AG04450 (cell line): ENCODE results near the gene DNM2. TPM values are rescaled to one million over a fixed set of nuclear protein-coding genes. Genes with fewer than 3 reads are reported as not detected.
"Not testable (repeated sequence)": the region's sequence is repeated elsewhere in the genome, so short reads cannot be mapped to it uniquely, and the experiment has no call there.

Experiments used
- CTCF ChIA-PET: fragments of 300-600, 350-600 bp; formaldehyde crosslinking; extraction: SDS; loops from one replicate; lab custom pipeline; 2022; ENCODE audit warnings: antibody characterized with exemption, inconsistent platforms; lab: Charles Lee
- POLR2A ChIA-PET: fragments of 350-600 bp; formaldehyde crosslinking; extraction: SDS; loops from one replicate; lab custom pipeline; 2021; ENCODE audit warnings: antibody characterized with exemption, inconsistent platforms; lab: Yijun Ruan, JAX
- DNase-seq: peaks from one replicate; pipeline ENCODE4 v3.0.0-alpha.2; 2011; ENCODE audit warnings: low read depth, low spot score
- H3K27ac ChIP-seq: one replicate; pipeline ENCODE4 v1.5.1; 2012; ENCODE audit warnings: low read depth, low read length, control low read depth
- H3K27me3 ChIP-seq: one replicate; pipeline ENCODE4 v1.6.0; 2012; ENCODE audit warnings: low read length; ENCODE audit not compliant: control insufficient read depth, insufficient read depth
- H3K4me3 ChIP-seq: 2 replicates; pipeline ENCODE4 v1.5.1; 2011; ENCODE audit warnings: mild to moderate bottlenecking, low read depth, low read length, control low read depth
- H3K9me3 ChIP-seq: 2 replicates; pipeline ENCODE4 v1.5.1; 2012; ENCODE audit warnings: low read length; ENCODE audit not compliant: control insufficient read depth, insufficient read depth
- CTCF ChIP-seq: IDR thresholded peaks from 2 replicates; pipeline ENCODE4 v1.5.1; 2011; ENCODE audit warnings: low read depth, low read length, control low read depth, inconsistent platforms
- polyA plus RNA-seq: library from polyadenylated mRNA; depleted of rRNA; stranded (reverse); fragments of >200 nt; gene quantifications from 2 replicates; pipeline ENCODE4 v1.2.3, GENCODE V29; 2011

Gene DNM2
- polyA plus RNA-seq, 1 experiment = 36.9 TPM

DNA sequence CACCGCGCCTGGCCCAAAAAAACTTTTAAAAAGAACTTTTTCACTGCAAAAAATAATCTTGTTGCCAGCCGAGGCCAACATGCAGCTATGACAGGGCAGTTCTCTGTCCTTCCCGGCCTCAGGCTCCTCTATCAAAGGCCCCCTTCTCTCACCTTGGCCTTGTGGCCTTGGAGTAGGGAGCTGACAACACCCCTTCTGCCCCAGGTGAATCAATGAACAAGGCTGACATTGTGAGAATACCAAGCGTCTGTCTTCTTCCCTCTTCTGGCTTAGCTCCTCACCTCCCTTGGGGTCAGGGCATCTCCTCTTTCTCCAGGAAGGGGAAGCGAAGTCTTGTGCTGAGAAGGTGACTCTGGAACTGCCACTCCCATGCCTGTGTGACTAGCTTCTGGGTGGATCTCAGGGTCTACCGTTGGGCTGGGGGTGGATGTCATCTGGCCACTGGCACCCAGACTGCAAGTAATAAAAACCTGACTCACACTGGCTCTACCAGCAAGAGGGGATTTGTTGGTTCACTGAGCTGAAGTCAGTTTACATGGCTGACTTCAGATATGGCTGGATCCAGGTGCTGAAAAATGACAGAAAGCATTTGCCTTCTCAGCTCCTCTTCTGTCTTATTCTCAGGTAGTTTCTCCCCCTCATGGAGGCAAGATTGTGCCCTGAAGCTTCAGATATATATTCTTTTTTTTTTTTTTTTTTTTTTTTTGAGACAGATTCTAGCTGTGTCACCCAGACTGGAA lies 136.6 kb downstream of the DNM2 start:
- no peak for TF ChIP-seq CTCF
- no peak for DNase-seq
- no peaks in the 10 kb centered on the region; the same call in 1 of the 2 replicates for H3K9me3 ChIP-seq
- CTCF ChIA-PET = interaction anchor here (0.6 to 10.5 kb wide), 6 partner anchors 10 to 137 kb away, joined by 3 to 116 read pairs (median 4); partner anchors contain the start of genes DNM2 and TMED1
- H3K27ac ChIP-seq = no peak overlapping the region
- POLR2A ChIA-PET = interaction anchor here (0.6 kb wide), 1 partner anchor 29 kb away, joined by 6 read pairs; no protein-coding TSS in a partner anchor
- H3K27me3 ChIP-seq = no peaks in the 10 kb centered on the region
- H3K4me3 ChIP-seq = no peak overlapping the region

DNA sequence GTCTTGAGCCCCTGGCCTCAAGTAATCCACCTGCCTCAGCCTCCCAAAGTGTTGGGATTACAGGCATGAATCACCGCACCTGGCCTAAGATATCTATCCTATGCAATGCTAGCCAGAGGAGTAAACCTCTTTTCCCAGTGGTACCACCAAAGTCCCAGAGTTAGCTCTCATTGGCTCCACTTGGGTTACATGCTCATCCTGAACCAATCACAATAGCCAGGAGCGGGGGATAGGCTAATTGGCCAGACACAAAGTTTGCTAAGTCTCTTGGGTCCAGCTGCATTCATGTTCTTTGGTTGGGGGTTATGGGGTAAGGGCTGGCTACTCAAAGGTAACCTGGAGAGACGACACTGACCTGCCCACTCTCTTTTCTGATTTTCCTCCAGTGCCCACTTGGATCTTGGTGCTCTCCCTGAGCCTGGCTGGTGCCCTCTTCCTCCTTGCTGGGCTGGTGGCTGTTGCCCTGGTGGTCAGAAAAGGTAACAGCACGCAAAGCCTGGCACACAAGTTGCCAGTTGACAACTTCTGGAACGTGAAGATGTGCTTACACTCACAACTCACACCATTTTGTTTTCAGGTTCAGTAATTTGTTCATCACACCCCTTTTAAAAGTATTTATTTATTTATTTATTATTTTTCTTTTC lies 138.1 kb downstream of the DNM2 start:
- Histone ChIP-seq H3K27me3 (no peaks in the 10 kb centered on the region), H3K4me3 (no peak overlapping the region), H3K9me3 (no peaks in the 10 kb centered on the region; the same call in 1 of the 2 replicates), H3K27ac (no peak overlapping the region)
- POLR2A ChIA-PET = no interaction called here
- no peak for DNase-seq
- CTCF ChIA-PET = interaction anchor here (1.3 to 10.5 kb wide), 2 partner anchors 9 to 139 kb away, joined by 4 to 116 read pairs; partner anchors contain the start of gene DNM2
- TF ChIP-seq CTCF = peak; percentile 53

GRCh38 chr19:10856899-10857298 lies 139.0 kb downstream of the DNM2 start:
- DNase-seq, H3K27me3 ChIP-seq, POLR2A ChIA-PET, H3K27ac ChIP-seq, H3K9me3 ChIP-seq, H3K4me3 ChIP-seq: not testable (repeated sequence)
- CTCF ChIA-PET = interaction anchor here (0.9 to 10.5 kb wide), 5 partner anchors 8 to 140 kb away, joined by 3 to 116 read pairs (median 9); partner anchors contain the start of genes C19orf38, DNM2 and TMED1

- Histone ChIP-seq H3K9me3 (no peaks in the 10 kb centered on the region; the same call in 1 of the 2 replicates), H3K27me3 (no peaks in the 10 kb centered on the region), H3K27ac (no peak overlapping the region), H3K4me3 (no peak overlapping the region)
- ChIA-PET POLR2A (interaction anchor here (0.7 to 0.9 kb wide), 2 partner anchors 13 to 43 kb away, joined by 3 read pairs; partner anchors contain the start of gene CARM1), CTCF (interaction anchor here (0.5 to 10.5 kb wide), 22 partner anchors 6 to 648 kb away, joined by 3 to 116 read pairs (median 4); partner anchors contain the start of genes C19orf38, CARM1, DNM2 and TMED1)
- DNase-seq = no peak
- peak; percentile 86 for TF ChIP-seq CTCF
Measured at GRCh38 chr19:10858204-10858828, 140.4 kb downstream of the DNM2 start.

GRCh38 chr19:10861103-10861651 lies 143.3 kb downstream of the DNM2 start:
- CTCF ChIA-PET = interaction anchor here (0.6 to 5.3 kb wide), 5 partner anchors 24 to 142 kb away, joined by 3 to 114 read pairs (median 4); partner anchors contain the start of gene DNM2
- no peak for DNase-seq
- POLR2A ChIA-PET = no interaction called here
- H3K27me3 ChIP-seq = no peaks in the 10 kb centered on the region
- no peak overlapping the region for H3K4me3 ChIP-seq
- H3K9me3 ChIP-seq = no peaks in the 10 kb centered on the region; the same call in 1 of the 2 replicates
- peak overlapping the region; percentile 31 for H3K27ac ChIP-seq
- TF ChIP-seq CTCF = peak; percentile 56
